Lower lobe of right lung (tissue), 2 donors: ENCODE results near the gene NR4A3. TPM values are rescaled to one million over a fixed set of nuclear protein-coding genes. Genes with fewer than 3 reads are reported as not detected.

Experiments used
- ATAC-seq, 2 donors: fragments of 200-7000 bp; cut with Tn5 transposase; one replicate each; pipeline ENCODE4 v1.9.1; 2020 to 2022; ENCODE audit warnings: mild to moderate bottlenecking in 2 of 2, moderate library complexity in 2 of 2
- DNase-seq: peaks from one replicate; pipeline ENCODE4 v3.0.0-alpha.2; 2020
- H3K27ac ChIP-seq: fragments of 200-600 bp; one replicate; pipeline ENCODE4 v1.8.0; 2022
- H3K27me3 ChIP-seq: fragments of 200-600 bp; one replicate; pipeline ENCODE4 v1.8.0; 2022; ENCODE audit warnings: low read depth
- H3K36me3 ChIP-seq: fragments of 200-600 bp; one replicate; pipeline ENCODE4 v1.8.0; 2022; ENCODE audit warnings: mild to moderate bottlenecking
- H3K4me1 ChIP-seq: fragments of 200-600 bp; one replicate; pipeline ENCODE4 v1.8.0; 2022
- H3K4me3 ChIP-seq: fragments of 200-600 bp; one replicate; pipeline ENCODE4 v1.8.0; 2022; ENCODE audit warnings: mild to moderate bottlenecking
- H3K9me3 ChIP-seq: fragments of 200-600 bp; one replicate; pipeline ENCODE4 v1.8.0; 2022
- intact Hi-C: fragments of 100-400 bp; cut with DNase I; formaldehyde crosslinking; loops from one replicate; pipeline ENCODE4 v1.11.0; 2022
- total RNA-seq: library from RNA; stranded (reverse); fragmentation: NEBNext Ultra II Directional; extraction: Animal tissue kit (Norgen Biotek cat#: 25700); gene quantifications from one replicate; pipeline ENCODE4 v1.2.1, GENCODE V29; 2021
- TF ChIP-seq, protein P1 (sequence below): fragments of 200-600 bp; IDR thresholded peaks from one replicate; pipeline ENCODE4 v1.8.0; 2022; ENCODE audit warnings: antibody characterized with exemption, mild to moderate bottlenecking
- donor health status: DM: no; HTN: yes; CAD: no; lungs with severe emphysema.

The NR4A3 gene
- total RNA-seq, 1 donor from 2014 or later = 1.7 TPM

DNA sequence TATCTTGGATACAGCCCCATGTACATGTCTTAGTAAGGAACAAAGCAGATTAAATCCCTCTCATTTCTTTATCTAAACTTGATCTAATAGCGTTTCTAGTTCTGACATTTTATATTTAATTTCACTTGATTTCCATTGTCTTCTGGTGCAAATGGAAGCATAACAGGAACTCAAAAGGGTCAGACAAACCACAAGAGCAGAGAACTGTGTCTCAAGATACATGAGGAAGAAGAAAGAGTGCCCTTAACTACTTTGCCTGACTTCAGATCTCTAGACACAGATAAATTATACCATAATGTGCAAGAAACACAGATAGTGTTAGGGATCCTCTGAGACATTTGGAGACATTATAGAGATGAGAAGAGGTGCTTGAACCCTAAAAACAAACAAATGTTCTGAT is 64.1 kb downstream of the NR4A3 start:
- H3K27me3 ChIP-seq = no peaks in the 10 kb centered on the region
- intact Hi-C loops = no loop called here
- no peak overlapping the region for H3K4me3 ChIP-seq
- TF ChIP-seq, protein P1, sequence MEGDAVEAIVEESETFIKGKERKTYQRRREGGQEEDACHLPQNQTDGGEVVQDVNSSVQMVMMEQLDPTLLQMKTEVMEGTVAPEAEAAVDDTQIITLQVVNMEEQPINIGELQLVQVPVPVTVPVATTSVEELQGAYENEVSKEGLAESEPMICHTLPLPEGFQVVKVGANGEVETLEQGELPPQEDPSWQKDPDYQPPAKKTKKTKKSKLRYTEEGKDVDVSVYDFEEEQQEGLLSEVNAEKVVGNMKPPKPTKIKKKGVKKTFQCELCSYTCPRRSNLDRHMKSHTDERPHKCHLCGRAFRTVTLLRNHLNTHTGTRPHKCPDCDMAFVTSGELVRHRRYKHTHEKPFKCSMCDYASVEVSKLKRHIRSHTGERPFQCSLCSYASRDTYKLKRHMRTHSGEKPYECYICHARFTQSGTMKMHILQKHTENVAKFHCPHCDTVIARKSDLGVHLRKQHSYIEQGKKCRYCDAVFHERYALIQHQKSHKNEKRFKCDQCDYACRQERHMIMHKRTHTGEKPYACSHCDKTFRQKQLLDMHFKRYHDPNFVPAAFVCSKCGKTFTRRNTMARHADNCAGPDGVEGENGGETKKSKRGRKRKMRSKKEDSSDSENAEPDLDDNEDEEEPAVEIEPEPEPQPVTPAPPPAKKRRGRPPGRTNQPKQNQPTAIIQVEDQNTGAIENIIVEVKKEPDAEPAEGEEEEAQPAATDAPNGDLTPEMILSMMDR = no peak
- H3K27ac ChIP-seq = no peak overlapping the region
- no peaks in the 10 kb centered on the region for H3K36me3 ChIP-seq
- no peak for DNase-seq
- no peak for ATAC-seq
- no peaks in the 10 kb centered on the region for H3K9me3 ChIP-seq
- H3K4me1 ChIP-seq = no peaks in the 10 kb centered on the region

DNA sequence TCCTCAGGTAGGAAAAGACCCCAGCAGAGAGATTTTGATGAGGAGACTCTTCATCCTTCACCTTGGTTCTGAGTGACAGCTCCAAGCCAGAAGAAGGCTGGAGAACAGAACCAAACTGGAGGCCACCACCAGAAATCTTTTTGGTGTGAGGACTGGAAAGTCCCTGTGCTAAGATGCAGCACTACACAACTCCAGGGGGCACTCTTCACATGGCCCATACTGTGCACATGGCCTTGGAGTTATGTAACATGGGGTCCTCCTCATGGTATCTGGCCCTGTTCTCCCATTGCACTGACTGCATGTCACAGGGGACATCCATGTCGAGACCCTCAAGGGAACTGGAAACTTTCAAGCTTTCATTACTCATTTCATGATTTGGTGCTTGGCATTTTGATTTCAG is 67.4 kb downstream of the NR4A3 start:
- Histone ChIP-seq H3K9me3 (no peaks in the 10 kb centered on the region), H3K4me1 (no peaks in the 10 kb centered on the region), H3K36me3 (no peaks in the 10 kb centered on the region), H3K27me3 (no peaks in the 10 kb centered on the region), H3K4me3 (no peak overlapping the region), H3K27ac (no peak overlapping the region)
- intact Hi-C loops = no loop called here
- TF ChIP-seq, protein P1 = no peak
- ATAC-seq (no peak), DNase-seq (no peak)

DNA sequence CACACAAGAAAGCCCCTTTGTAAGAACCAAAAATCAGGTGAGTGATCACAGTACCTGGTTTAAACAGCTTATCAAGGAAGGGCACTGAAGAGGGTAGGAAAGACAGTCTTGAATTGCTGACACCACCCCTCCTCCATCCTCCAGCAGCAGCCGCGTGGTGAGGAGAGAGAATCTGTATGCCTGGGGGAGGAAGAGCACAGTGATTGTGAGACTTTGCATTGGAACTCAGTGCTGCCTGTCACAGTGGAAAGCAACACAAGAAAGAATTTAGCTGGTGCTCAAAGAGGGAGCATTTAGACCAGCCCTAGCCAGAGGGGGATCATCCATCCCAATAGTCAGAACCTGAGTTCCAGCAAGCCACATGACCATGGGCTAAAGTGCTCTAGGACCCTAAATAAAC is 73.1 kb downstream of the NR4A3 start:
- no peaks in the 10 kb centered on the region for H3K36me3 ChIP-seq
- ATAC-seq = no peak
- intact Hi-C loops = no loop called here
- H3K9me3 ChIP-seq = no peaks in the 10 kb centered on the region
- no peak overlapping the region for H3K4me3 ChIP-seq
- no peak overlapping the region for H3K27ac ChIP-seq
- H3K4me1 ChIP-seq = no peaks in the 10 kb centered on the region
- peaks cover 3% of the 10 kb centered on the region for H3K27me3 ChIP-seq
- TF ChIP-seq, protein P1 = no peak
- no peak for DNase-seq

DNA sequence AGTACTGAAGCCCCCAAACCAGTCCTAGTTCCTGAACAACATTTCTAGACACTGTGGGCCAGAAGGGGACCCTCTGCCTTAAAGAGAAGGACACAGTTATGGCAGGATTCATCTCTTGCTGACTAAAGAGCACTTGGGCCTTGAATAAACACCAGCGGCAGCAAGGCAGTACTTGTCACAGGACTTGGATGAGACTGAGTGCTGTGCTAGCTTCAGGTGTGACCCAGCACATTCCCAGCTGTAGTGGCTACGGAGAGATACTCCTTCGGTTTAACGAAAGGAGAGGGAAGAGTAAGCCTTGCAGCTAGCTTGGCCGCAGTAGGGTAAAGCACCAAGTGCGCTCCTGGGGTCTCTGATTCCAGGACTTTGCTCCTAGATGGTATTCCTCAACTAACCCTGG is 73.8 kb downstream of the NR4A3 start:
- H3K36me3 ChIP-seq = no peaks in the 10 kb centered on the region
- intact Hi-C loops = no loop called here
- DNase-seq (no peak), ATAC-seq (peak; percentile 28 to 48)
- H3K27me3 ChIP-seq = peaks cover 3% of the 10 kb centered on the region
- H3K9me3 ChIP-seq = no peaks in the 10 kb centered on the region
- H3K4me3 ChIP-seq = no peak overlapping the region
- H3K4me1 ChIP-seq = no peaks in the 10 kb centered on the region
- TF ChIP-seq, protein P1 = no peak
- H3K27ac ChIP-seq = no peak overlapping the region

DNA sequence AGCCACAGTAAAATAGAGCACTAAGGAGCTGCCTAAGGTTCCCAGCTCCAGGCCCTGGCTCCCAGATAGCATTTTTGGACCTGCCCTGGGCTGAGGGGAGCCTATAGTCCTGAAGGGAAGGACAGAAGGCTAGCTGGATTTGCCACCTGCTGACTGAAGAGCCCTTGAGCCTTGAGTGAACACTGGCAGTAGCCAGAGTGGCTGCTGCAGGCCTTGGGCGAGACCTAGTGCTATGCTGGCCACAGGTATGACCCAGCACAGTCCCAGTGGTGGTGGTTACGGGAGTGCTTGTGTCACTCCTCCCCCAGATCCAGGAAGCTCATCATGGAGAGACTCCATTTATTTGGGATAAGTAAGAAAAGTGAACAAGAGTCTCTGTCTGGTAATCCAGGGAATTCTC is 74.4 kb downstream of the NR4A3 start:
- Histone ChIP-seq H3K36me3 (no peaks in the 10 kb centered on the region), H3K27me3 (peaks cover 3% of the 10 kb centered on the region), H3K27ac (no peak overlapping the region), H3K4me3 (no peak overlapping the region), H3K4me1 (no peaks in the 10 kb centered on the region), H3K9me3 (no peaks in the 10 kb centered on the region)
- intact Hi-C loops = no loop called here
- DNase-seq (no peak), ATAC-seq (peak; percentile 66 to 88)
- TF ChIP-seq, protein P1 = no peak

DNA sequence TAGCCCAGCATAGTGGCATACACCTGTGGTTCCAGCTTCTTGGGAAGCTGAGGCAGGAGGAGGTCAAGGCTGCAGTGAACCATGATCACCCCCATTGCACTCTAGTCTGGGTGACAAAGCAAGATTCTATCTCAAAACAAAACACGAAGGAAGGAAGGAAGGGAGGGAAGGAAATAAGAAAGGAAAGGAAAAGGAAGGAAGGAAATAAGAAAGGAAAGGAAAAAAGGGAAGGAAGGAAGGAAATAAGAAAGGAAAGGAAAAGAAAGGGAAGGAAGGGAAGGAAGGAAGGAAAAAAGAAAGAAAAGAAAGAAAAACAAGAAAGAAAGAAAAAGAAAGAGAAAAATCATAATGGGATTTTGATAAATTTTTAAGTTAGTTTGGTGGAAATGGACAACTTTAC is 81.7 kb downstream of the NR4A3 start:
- Histone ChIP-seq H3K4me1 (peaks cover 11% of the 10 kb centered on the region), H3K9me3 (no peaks in the 10 kb centered on the region), H3K4me3 (no peak overlapping the region), H3K27ac (no peak overlapping the region), H3K36me3 (no peaks in the 10 kb centered on the region), H3K27me3 (peaks cover 3% of the 10 kb centered on the region)
- ATAC-seq (no peak), DNase-seq (no peak)
- TF ChIP-seq, protein P1 = no peak
- intact Hi-C loops = no loop called here
